H9 (cell line): ENCODE results near the gene CTR9. TPM values are rescaled to one million over a fixed set of nuclear protein-coding genes. Genes with fewer than 3 reads are reported as not detected.
A peak's percentile ranks its signal among the peaks of the same experiment; 100 is the strongest.

Experiments used
- DNase-seq: peaks from one replicate; pipeline ENCODE4 v3.0.0-alpha.2; 2017
- H2AFZ ChIP-seq: one replicate; pipeline ENCODE4 v1.6.1; 2013; ENCODE audit warnings: mild to moderate bottlenecking, low read length, control low read depth, moderate library complexity
- H2AK5ac ChIP-seq: 2 replicates; pipeline ENCODE4 v1.6.1; 2013; ENCODE audit warnings: low read length, control low read depth, mixed read lengths; ENCODE audit not compliant: insufficient read length
- H2BK120ac ChIP-seq: one replicate; pipeline ENCODE4 v1.6.1; 2013; ENCODE audit warnings: low read depth, mild to moderate bottlenecking, low read length, control low read depth, inconsistent platforms; ENCODE audit not compliant: poor library complexity, severe bottlenecking
- H2BK12ac ChIP-seq: 2 replicates; pipeline ENCODE4 v1.6.1; 2013; ENCODE audit warnings: low read length, control low read depth, mixed read lengths, low read depth; ENCODE audit not compliant: insufficient read length
- H2BK15ac ChIP-seq: 2 replicates; pipeline ENCODE4 v1.6.1; 2013; ENCODE audit warnings: low read depth, low read length, control low read depth
- H2BK20ac ChIP-seq: one replicate; pipeline ENCODE4 v1.6.1; 2013; ENCODE audit warnings: low read depth, mild to moderate bottlenecking, low read length, control low read depth, inconsistent platforms; ENCODE audit not compliant: poor library complexity, severe bottlenecking
- H2BK5ac ChIP-seq: 2 replicates; pipeline ENCODE4 v1.6.1; 2013; ENCODE audit warnings: low read length, control low read depth, mixed read lengths; ENCODE audit not compliant: insufficient read length
- H3K14ac ChIP-seq: 2 replicates; pipeline ENCODE4 v1.6.1; 2013; ENCODE audit warnings: low read length, control low read depth; ENCODE audit not compliant: insufficient read depth
- H3K18ac ChIP-seq: 2 replicates; pipeline ENCODE4 v1.6.1; 2013; ENCODE audit warnings: low read depth, mild to moderate bottlenecking, mixed read lengths, low read length, control low read depth; ENCODE audit not compliant: insufficient read length
- H3K23ac ChIP-seq: 2 replicates; pipeline ENCODE4 v1.6.1; 2013; ENCODE audit warnings: low read length, control low read depth, mixed read lengths, low read depth; ENCODE audit not compliant: insufficient read length
- H3K23me2 ChIP-seq: 2 replicates; pipeline ENCODE4 v1.6.1; 2013; ENCODE audit warnings: low read depth, mild to moderate bottlenecking, mixed read lengths, low read length, control low read depth; ENCODE audit not compliant: insufficient read length, poor library complexity, severe bottlenecking
- H3K27ac ChIP-seq: 2 replicates; pipeline ENCODE4 v1.5.1; 2013; ENCODE audit warnings: low read length, control low read depth, mixed read lengths, low read depth; ENCODE audit not compliant: insufficient read length
- H3K27me3 ChIP-seq: 2 replicates; pipeline ENCODE4 v1.6.1; 2013; ENCODE audit warnings: low read length, control low read depth, inconsistent platforms; ENCODE audit not compliant: insufficient read depth
- H3K4ac ChIP-seq: 2 replicates; pipeline ENCODE4 v1.6.1; 2013; ENCODE audit warnings: low read depth, mild to moderate bottlenecking, control low read depth, inconsistent platforms, low read length, moderate library complexity
- H3K4me1 ChIP-seq: 2 replicates; pipeline ENCODE4 v1.6.1; 2013; ENCODE audit warnings: low read length, control low read depth, inconsistent platforms; ENCODE audit not compliant: insufficient read depth
- H3K4me2 ChIP-seq: 2 replicates; pipeline ENCODE4 v1.6.1; 2013; ENCODE audit warnings: low read length, control low read depth, mixed read lengths; ENCODE audit not compliant: insufficient read length, insufficient read depth
- H3K56ac ChIP-seq: 2 replicates; pipeline ENCODE4 v1.6.1; 2013; ENCODE audit warnings: low read depth, mild to moderate bottlenecking, mixed read lengths, low read length, control low read depth; ENCODE audit not compliant: insufficient read length
- H3K79me1 ChIP-seq: 2 replicates; pipeline ENCODE4 v1.6.1; 2013; ENCODE audit warnings: low read depth, mild to moderate bottlenecking, moderate library complexity, low read length, control low read depth, inconsistent platforms; ENCODE audit not compliant: insufficient read depth, poor library complexity, severe bottlenecking
- H3K79me2 ChIP-seq: 2 replicates; pipeline ENCODE4 v1.6.1; 2013; ENCODE audit warnings: low read length, control low read depth, inconsistent platforms; ENCODE audit not compliant: insufficient read depth
- H3K9ac ChIP-seq: 2 replicates; pipeline ENCODE4 v1.6.1; 2013; ENCODE audit warnings: low read length, control low read depth, mixed read lengths; ENCODE audit not compliant: insufficient read length; ENCODE audit errors: extremely low read depth
- H3K9me3 ChIP-seq: one replicate; pipeline ENCODE4 v1.6.1; 2013; ENCODE audit warnings: low read depth, low read length, inconsistent platforms; ENCODE audit not compliant: control insufficient read depth
- H3T11ph ChIP-seq: one replicate; pipeline ENCODE4 v1.6.1; 2013; ENCODE audit warnings: mild to moderate bottlenecking, low read length, control low read depth, inconsistent platforms
- H4K20me1 ChIP-seq: one replicate; pipeline ENCODE4 v1.6.1; 2013; ENCODE audit not compliant: control insufficient read depth, insufficient read length, insufficient read depth
- H4K5ac ChIP-seq: 2 replicates; pipeline ENCODE4 v1.6.1; 2013; ENCODE audit warnings: low read depth, mild to moderate bottlenecking, mixed read lengths, low read length, control low read depth; ENCODE audit not compliant: insufficient read length
- H4K8ac ChIP-seq: replicated peaks from 2 replicates; pipeline ENCODE4 v1.6.1; 2013; ENCODE audit warnings: low read length, control low read depth, mixed read lengths, low read depth; ENCODE audit not compliant: insufficient read length
- H4K91ac ChIP-seq: 2 replicates; pipeline ENCODE4 v1.6.1; 2013; ENCODE audit warnings: low read depth, mild to moderate bottlenecking, moderate library complexity, mixed read lengths, low read length, control low read depth; ENCODE audit not compliant: insufficient read length
- H3K27ac Mint-ChIP-seq, 3 experiments: 2 replicates in 2 of 3; 3 replicates in 1 of 3; pipeline ENCODE4 v1.8.0; 2020 to 2021; ENCODE audit warnings: mixed read lengths in 3 of 3, mild to moderate bottlenecking in 1 of 3, moderate library complexity in 1 of 3
- H3K27me3 Mint-ChIP-seq: 2 replicates; pipeline ENCODE4 v1.8.0; 2021; ENCODE audit warnings: low read depth, mild to moderate bottlenecking, moderate library complexity, mixed read lengths
- H3K36me3 Mint-ChIP-seq, 3 experiments: 2 replicates in 2 of 3; 3 replicates in 1 of 3; pipeline ENCODE4 v1.8.0; 2020 to 2021; ENCODE audit warnings: low read depth in 3 of 3, mixed read lengths in 3 of 3; ENCODE audit not compliant: insufficient read depth in 1 of 3
- H3K4me1 Mint-ChIP-seq, 2 experiments: 2 replicates each; pipeline ENCODE4 v1.8.0; 2020; ENCODE audit warnings: mixed read lengths in 2 of 2
- H3K4me3 Mint-ChIP-seq, 2 experiments: 2 replicates in 1 of 2; 3 replicates in 1 of 2; pipeline ENCODE4 v1.8.0; 2020 to 2021; ENCODE audit warnings: mild to moderate bottlenecking in 2 of 2, mixed read lengths in 2 of 2, moderate library complexity in 1 of 2
- H3K9me3 Mint-ChIP-seq, 2 experiments: 2 replicates in 1 of 2; 3 replicates in 1 of 2; pipeline ENCODE4 v1.8.0; 2020; ENCODE audit warnings: mild to moderate bottlenecking in 2 of 2, mixed read lengths in 2 of 2, moderate library complexity in 1 of 2
- WGBS: extraction: QIAGEN DNeasy Blood & Tissue Kit; methylation state at CpG from one replicate; pipeline ENCODE4 v1.1.7; 2013; ENCODE audit warnings: missing lambda C conversion rate, low lambda C conversion rate, mixed read lengths; ENCODE audit not compliant: insufficient read length; ENCODE audit errors: extremely low coverage; 5-methylcytosine and 5-hydroxymethylcytosine counted together
- total RNA-seq: library from RNA; stranded (reverse); gene quantifications from 2 replicates; pipeline ENCODE4 v1.2.1, GENCODE V29; 2021
- TF ChIP-seq, protein P1 (sequence below): fragments of 200-600 bp; sonication (generic); conservative IDR thresholded peaks from 3 replicates; pipeline ENCODE4 v1.8.0; 2021; ENCODE audit warnings: antibody characterized with exemption, mild to moderate bottlenecking

The CTR9 gene
- total RNA-seq, 1 experiment from 2014 or later, result 37.5 TPM

DNA sequence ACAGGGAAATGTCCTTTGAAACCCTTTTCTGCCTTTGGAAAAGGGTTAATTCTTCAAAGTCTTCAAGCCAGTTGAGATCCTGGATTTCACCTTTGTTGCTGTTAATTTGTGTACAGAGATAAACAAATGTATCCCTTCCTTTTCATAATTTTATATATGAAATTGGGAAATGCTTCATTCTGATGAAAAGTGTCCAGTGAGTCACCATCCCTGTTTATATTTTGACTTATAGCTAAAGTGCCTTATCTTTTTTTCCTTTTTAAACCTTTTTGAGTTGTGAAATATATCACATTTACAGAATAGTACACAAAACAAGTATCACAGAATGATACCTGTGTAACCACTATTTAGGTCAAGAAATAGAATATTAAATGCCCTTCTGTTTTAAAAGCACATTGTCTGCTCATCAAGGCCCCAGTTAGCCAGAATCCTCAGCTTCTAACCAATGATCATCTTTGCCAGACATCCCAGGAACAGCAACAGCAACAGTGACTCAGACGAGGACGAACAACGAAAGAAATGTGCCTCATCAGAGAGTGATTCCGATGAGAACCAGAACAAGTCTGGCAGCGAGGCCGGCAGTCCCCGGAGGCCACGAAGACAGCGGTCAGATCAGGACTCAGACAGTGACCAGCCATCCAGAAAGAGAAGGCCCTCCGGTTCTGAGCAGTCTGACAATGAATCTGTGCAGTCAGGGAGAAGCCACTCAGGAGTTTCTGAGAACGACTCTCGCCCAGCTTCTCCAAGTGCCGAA lies 27.3 kb downstream of the CTR9 start:
- Mint-ChIP-seq H3K27me3 (no peaks in the 10 kb centered on the region), H3K4me3 (no peak overlapping the region)
- H2BK20ac ChIP-seq, result no peak overlapping the region

More for the DNA sequence above, 27.3 kb downstream of the CTR9 start:
- Histone ChIP-seq H3K4ac (no peak overlapping the region), H4K5ac (no peak overlapping the region), H3K27ac (no peak overlapping the region), H2BK5ac (no peak overlapping the region), H2BK12ac (no peak overlapping the region), H4K91ac (no peak overlapping the region), H3K27me3 (no peaks in the 10 kb centered on the region), H2BK120ac (no peak overlapping the region), H2AFZ (no peak overlapping the region), H3K4me2 (no peak overlapping the region), H3K18ac (no peak overlapping the region), H3T11ph (no peak overlapping the region), H3K23me2 (no peaks in the 10 kb centered on the region), H4K8ac (no peak overlapping the region), H4K20me1 (no peaks in the 10 kb centered on the region), H3K4me1 (no peaks in the 10 kb centered on the region), H3K79me1 (no peaks in the 10 kb centered on the region), H3K9ac (no peak overlapping the region), H3K14ac (no peak overlapping the region), H3K79me2 (no peaks in the 10 kb centered on the region), H2AK5ac (no peak overlapping the region), H2BK15ac (no peak overlapping the region), H3K9me3 (no peaks in the 10 kb centered on the region), H3K56ac (no peak overlapping the region), H3K23ac (no peak overlapping the region)
- Mint-ChIP-seq H3K36me3 (peaks cover 16 to 49% (median 40%) of the 10 kb centered on the region in 3 experiments; a peak in 6 of 7 replicates), H3K4me1 (0 out of 4 replicates have a peak, but pooled peaks cover 0 to 3% of the 10 kb centered on the region in 2 experiments), H3K27ac (0 out of 7 replicates have a peak overlapping the region, but pooled peaks of 1 of the 3 experiments have one; percentile 10), H3K9me3 (no peaks in the 10 kb centered on the region)
- no peak for DNase-seq
- no CpG with 5 or more reads among the region's 13 CpGs for WGBS
- TF ChIP-seq, protein P1, sequence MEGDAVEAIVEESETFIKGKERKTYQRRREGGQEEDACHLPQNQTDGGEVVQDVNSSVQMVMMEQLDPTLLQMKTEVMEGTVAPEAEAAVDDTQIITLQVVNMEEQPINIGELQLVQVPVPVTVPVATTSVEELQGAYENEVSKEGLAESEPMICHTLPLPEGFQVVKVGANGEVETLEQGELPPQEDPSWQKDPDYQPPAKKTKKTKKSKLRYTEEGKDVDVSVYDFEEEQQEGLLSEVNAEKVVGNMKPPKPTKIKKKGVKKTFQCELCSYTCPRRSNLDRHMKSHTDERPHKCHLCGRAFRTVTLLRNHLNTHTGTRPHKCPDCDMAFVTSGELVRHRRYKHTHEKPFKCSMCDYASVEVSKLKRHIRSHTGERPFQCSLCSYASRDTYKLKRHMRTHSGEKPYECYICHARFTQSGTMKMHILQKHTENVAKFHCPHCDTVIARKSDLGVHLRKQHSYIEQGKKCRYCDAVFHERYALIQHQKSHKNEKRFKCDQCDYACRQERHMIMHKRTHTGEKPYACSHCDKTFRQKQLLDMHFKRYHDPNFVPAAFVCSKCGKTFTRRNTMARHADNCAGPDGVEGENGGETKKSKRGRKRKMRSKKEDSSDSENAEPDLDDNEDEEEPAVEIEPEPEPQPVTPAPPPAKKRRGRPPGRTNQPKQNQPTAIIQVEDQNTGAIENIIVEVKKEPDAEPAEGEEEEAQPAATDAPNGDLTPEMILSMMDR, result no peak
